ENCODE results near the gene POC1A.

Gene POC1A

DNA sequence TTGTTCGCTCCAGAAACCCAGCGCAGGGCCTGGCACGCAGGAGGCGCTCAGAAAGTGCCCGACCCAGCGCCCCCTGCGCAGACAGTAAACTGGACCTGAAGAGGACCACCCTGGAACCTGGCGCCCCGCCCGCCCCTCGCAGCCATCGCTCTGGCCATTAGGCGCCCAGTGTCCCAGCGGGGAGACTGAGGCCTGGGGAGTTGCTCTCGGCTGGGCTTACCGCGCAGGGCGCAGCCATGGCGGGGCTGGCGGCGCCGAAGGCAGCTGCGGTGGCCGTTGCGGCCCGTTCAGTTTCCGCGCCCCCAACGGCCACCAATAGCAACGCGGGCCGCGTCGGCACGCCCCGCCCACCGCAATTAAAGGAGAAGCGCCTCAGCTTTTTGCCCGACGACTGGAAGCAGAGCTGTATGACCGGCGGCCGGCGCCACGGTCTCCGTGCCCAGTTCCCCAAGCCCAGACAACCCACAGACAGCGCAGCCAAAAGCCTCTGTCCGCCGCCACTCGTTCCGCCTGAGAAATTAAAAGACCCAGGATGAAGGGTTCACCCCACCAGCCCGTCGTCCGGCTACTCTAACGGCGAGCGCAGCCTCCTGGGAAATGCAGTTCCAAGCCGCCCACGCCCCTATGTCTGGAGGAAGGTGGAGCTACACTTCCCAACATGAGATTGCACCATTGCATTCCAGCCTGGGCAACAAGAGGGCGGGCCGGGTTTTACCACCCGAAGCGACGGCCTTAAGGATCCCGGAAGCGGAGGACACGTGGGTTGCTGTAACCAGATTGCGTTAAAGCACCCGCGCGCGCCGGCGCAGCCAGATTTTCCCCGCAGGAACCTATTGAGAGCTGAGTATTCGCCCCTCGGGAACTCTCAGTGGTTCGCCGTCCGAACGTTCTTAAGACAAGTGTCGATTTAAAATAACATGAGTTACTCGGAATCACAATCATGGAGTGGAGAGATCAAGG lies at the start of gene POC1A:
Gene POC1A (minus strand): TSS at position 289 of the 960 bp plus-strand sequence. CDS start 51 bp downstream, at position 238.
- DNase-seq (ENCODE audit: low read depth), result peak; percentile 64

DNA sequence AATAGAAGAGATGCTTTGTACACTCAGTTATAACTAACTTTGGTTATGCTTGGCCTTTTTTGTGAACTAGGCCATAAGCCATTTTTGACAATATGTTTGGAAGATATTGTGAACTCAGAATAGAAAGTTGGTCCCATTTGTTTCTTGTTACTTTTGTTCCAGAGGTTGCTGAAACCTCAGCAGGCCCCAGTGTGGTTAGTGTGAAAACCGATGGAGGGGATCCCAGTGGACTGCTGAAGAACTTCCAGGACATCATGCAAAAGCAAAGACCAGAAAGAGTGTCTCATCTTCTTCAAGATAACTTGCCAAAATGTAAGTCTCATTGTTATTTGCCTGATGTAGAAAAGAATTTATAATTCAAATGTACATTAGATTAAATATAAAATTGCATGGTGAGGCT lies 49.5 kb upstream of the POC1A start:
- DNase-seq (ENCODE audit: low read depth), result no peak

DNA sequence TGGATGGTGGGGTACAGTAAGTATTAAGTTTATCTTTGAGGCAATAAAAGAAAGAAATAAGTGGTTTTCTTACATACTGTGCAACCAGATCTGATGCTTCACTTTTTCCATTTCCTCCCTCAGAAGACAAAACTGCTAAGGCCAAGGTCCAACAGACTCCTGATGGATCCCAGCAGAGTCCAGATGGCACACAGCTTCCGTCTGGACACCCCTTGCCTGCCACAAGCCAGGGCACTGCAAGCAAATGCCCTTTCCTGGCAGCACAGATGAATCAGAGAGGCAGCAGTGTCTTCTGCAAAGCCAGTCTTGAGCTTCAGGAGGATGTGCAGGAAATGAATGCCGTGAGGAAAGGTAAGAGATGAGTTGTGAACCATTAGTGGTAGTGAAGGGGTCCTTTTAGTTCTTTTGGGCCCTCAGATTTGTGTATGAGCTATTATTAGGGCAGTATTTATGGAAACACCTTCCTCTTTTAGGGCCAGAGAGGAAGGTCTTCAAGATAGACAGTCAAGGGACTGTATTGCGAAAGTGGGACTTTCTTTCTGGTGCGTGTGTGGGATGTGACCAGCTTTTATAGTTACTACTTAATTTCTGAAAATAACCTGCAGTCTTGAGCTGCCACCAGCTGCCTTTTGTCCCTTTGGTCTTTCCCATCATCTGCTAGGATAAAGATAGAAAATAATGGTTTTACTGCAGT lies 48.3 kb upstream of the POC1A start:
- DNase-seq (ENCODE audit: low read depth), result no peak

DNA sequence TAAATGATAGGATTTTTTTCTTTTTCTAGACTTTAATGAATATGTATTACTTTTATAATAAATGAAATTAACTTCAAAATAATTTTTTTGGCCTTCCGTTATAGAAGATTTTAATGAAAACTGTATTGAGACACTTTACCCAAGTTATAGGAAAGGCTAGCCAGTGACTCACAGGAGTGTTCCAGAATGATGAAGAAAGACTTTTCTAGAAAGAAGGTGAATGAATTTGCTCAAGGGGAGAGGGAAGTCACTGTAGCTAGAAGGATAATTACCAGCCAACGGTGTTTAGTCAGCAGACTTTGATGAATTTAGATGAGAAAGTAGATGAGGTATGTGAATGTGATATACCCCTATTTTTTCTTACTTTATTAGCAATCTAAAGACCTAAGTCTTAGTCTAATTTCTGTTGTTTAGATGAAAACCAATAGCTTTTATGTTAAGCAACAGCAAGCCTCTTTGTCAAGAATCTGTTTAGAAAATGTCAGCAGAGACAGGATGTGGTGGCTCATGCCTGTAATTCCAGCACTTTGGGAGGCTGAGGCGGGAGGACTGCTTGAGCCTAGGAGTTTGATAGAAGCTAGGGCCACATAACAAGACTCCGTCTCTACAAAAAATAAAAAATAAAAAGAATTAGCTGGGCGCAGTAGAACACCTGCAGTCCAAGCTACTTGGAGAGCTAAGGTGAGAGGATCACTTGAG lies 46.9 kb upstream of the POC1A start:
- no peak for DNase-seq (ENCODE audit: low read depth)

DNA sequence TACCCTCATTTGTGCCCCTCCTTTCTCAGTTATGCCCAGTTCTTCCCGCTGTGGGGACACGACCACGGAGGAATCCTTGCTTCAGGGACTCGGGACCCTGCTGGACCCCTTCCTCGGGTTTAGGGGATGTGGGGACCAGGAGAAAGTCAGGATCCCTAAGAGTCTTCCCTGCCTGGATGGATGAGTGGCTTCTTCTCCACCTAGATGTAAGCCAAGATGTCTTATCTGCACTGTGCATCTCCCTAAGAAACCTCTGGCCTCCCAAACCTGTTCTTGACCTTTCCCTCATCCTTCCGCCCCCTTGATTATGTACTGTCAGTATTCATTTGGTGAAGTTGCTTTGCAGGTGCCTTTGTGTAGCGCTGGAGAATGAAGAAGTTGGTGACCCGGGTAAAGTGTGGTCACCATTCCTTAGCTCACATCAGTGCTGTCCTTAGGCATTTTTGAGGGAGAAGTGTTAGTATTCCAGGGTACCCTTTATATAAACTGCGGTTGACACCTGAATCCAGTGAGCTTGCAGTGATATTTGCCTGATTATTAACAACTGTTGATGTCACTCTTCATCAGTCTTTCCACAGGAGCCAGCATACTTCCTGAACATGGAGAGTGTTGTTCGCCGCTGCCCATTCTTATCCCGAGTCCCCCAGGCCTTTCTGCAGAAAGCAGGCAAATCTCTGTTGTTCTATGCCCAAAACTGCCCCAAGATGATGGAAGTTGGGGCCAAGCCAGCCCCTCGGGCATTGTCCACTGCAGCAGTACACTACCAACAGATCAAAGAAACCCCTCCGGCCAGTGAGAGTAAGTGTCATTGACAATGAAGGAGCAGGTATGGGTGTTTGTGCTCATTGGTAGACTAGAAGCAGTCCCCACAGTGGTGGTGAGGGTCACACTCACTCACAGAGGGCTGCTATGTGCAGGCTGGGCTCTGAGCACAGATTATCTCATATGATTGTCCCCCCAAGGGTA lies 44.7 kb upstream of the POC1A start:
- no peak for DNase-seq (ENCODE audit: low read depth)

DNA sequence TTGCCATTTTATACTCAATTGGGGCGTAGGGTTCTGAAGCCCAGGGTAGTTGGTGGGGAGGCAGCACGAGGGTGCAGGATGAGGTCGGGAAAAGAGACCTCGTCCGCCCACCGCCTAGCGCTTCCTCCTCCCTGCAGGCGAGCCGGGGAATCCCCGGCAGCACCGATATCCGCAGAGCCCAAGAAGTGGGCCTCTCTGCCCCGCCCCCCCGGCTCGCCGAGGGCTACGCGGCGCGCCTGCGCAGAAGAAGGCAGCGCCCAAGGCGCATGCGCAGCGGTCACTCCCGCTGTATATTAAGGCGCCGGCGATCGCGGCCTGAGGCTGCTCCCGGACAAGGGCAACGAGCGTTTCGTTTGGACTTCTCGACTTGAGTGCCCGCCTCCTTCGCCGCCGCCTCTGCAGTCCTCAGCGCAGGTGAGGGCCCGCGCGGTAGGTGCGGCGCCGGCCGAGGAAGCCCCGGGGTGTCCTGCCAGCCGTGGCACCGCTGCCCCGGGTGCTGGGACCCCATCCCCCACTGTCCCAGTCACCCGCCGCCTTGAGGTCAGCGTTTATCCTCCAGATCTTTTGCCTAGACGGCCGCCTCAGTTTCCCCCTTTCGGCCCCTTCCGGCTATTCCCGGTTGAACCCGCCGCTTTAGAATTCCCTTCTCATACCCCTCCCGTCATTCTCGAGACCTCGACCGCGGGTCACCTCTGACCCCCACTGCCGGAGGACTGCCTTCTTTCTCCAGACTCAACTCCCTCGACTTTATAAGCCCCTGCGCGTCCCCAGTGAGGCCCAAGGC lies 43.8 kb upstream of the POC1A start, which contains the start of gene ALAS1:
Gene ALAS1 (plus strand): TSS at position 319 of the 784 bp plus-strand sequence. CDS start 1,082 bp downstream, outside the sequence.
- peak; percentile 89 for DNase-seq (ENCODE audit: low read depth)

DNA sequence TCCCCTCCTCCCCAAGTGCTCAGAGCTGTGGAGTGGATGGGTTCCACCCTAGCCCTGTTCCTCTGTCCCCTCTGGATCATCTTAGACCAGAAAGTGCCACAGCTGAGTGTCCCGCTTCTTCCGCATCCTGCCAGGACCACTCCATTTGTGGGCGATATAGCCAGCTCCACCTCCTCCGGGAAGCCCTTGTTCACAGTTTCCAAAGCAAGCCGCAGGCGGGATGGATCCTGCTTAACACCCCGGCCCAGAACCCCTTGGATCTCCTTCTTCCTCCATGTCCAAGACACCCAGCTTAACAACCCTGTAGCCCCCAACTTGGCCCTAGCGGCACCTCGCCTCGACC lies 43.2 kb upstream of the POC1A start:
- DNase-seq (ENCODE audit: low read depth), result no peak

DNA sequence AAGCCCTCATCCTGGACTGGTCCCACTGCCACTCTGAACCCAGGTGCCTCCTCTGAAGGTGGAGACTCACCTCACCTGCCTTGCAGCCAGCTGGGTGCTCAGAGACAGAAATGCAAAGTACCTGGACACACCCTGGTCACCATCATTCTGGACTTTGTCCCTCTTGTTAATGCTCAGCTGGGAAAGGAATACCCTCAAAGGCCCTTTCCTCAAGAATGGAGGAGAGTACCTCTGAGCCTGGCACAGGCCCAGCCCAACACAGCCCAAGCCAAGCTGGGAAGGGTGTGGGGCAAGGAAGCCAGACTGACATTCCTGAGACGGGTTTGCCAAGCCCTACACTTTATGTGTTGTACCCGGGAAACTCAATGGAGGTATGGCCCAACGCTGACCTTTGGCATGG lies 42.8 kb upstream of the POC1A start:
- DNase-seq (ENCODE audit: low read depth), result no peak

DNA sequence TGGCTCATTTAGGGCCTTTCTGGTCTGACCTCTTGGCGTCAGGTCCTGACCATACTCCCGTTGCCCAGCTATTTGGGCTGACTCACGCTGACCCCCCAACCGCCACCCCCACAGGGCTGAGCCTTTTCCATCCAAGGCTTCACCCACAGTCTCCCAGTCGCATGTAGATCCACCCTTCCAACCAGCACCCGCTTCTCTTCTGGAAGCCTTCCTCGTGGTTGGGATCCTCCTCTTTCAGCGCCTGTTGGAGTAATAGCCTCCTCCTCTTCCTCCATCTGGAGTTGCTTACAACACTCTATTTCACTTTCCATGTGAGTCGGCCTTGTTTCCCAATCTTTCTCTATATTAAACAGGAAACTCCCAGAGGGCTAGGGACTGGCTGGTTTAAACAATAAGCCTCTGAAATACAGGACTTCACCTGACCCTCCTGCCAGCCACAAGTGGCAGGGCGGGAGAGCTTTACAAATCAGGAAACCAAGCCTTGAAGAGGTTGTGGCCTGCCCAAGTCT lies 41.7 kb upstream of the POC1A start:
- no peak for DNase-seq (ENCODE audit: low read depth)

DNA sequence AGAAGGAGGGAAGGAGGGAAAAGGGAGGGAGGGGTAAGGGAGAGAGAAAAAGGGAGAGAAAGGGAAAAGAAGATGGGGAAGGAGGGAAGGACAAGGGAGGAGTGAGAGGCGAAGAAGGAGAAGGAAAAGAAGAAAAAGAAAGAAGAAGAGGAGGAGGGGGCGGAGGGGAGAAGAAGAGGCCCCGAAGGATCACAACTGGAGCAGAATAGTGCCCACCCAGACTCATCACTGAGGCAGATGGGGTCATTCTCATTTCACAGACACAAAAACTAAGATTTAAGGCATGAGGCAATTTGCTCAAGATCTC lies 41.0 kb upstream of the POC1A start:
- no peak for DNase-seq (ENCODE audit: low read depth)

DNA sequence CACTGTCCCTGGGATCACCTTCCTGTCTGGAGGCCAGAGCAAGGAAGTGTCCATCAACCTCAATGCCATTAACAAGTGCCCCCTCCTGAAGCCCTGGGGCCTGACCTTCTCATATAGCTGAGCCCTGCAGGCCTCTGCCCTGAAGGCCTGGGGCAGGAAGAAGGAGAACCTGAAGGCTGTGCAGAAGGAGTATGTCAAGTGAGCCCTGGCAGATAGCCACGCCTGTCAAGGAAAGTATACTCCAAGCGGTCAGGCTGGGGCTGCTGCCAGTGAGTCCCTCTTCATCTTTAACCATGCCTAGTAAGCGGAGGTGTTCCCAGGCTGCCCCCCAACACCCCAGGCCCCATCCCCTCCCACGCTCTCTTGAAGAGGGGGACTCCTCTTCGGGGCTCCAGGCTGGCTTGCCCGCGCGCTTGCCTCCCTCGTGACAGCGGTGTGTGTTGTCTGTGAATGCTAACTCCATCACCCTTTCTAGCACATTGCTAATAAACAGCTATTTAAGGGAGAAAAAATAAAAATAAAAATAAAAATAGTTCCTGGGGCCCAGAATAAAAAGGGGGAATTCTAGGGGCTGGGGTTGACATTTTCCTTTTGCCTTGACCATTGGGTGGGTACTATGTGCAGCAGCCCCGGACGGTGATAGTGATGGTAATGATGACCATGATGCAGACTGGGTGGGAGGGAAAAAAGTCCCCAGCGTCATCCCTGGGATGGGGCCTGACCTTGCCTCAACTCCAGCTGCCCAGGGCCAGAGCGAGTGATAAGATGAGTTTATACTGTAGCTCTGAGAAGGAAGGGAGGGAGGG lies 40.5 kb upstream of the POC1A start:
- DNase-seq (ENCODE audit: low read depth), result no peak

DNA sequence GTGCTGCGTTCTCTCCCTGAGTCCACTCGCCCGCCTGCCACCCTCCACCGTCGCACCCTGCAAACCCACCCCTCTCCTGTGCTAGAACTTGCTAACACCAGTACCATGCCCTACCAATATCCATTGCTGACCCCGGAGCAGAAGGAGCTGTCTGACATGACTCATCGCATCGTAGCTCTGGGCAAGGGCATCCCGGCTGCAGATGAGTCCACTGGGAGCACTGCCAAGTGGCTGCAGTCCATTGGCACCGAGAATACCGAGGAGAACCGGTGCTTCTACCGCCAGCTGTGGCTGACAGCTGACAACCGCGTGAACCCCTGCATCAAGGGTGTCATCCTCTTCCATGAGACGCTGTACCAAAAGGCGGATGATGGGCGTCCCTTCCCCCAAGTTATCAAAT lies 38.8 kb upstream of the POC1A start:
- DNase-seq (ENCODE audit: low read depth), result no peak

DNA sequence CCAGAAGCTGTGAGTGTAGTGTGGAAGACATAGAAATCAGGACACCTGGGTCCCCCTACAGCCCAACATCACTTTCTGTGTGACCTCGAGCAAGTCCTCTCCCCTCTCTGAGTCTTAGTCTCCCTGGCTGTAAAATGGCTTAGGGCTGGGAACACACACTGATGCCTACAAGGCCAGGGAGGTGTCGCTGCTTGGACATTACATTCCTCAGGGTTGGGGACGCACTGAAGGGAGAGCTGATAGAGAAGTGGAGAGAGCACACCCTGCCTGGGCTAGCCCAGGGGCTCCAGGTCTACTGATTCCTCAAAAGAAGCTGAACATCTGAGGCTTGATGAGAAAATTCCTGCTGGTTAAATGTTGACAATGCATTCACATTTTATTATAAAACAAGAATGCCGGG lies 37.4 kb upstream of the POC1A start:
- DNase-seq (ENCODE audit: low read depth), result no peak

DNA sequence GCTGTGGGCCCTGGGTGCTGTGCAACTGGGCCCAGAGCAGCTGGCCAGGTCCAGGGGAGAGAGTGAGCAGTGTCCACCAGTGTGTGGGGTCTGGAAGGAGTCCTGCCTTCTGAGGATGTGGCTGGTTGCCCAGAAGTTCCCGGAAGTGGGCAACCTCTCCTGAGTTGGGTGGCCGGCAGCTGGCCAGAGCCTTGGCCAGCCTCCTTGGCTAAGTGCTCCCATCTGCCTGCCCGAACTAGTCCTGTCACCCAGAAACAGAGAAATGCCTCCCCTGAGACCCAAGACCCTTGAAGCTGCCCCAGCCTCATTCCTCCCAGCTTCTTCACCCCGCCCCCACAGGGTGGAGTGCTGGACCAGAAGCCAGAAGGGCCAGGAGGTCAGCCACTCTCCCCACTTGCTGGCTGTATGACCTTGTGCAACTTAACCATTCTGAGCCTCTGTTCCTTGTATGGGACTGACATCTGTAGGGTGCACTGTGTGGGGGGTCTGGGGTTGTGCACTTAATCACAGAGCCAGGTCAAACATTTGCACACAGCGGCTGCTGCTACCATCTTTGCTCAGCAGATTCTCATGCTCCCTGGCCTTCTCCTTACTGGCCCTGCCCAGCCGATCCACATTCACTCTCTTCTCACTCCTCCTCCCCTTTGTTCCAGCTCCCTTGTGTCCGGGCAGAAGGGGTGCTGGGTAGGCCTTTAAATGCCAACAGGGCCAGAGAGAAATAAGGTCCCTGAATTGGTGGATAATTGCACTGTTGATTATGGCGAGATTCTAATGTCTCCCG lies 36.3 kb upstream of the POC1A start:
- no peak for DNase-seq (ENCODE audit: low read depth)

DNA sequence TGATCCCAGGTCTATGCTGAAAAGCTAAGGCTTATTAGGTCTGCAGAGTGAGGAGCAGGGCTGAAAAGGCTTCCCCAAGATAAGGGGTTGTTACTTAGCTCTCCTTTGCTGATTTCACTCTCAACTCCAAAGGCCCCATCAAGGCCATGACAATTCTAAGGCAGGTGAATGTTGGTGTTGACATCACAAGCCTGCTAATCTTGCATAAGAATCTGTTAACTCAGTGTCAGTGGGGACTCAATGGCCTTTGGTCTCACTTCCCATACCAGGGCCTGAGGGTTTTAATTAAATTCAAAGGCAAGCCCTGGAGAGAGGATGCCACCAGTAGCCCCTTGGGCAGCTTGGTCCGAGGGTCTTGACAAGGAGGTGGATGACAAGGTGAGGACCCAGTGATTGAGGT lies 34.3 kb upstream of the POC1A start:
- no peak for DNase-seq (ENCODE audit: low read depth)

DNA sequence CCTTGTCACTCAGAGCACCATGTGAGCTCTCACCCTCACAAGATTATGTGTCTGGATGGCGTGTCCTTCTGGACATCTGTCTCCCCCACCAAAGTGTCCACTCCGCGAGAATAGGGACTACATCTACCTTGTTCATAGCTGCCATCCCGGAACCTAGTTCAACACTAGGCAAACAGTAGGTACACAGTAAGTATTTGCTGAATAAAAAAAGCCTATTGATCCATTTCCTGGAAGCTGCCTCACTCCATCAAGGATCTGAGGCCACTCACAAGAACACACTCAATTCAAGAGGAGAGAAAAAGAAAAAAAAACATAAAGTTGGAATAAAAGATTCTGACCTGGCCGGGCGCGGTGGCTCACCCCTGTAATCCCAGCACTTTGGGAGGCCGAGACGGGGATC lies 32.5 kb upstream of the POC1A start:
- no peak for DNase-seq (ENCODE audit: low read depth)

DNA sequence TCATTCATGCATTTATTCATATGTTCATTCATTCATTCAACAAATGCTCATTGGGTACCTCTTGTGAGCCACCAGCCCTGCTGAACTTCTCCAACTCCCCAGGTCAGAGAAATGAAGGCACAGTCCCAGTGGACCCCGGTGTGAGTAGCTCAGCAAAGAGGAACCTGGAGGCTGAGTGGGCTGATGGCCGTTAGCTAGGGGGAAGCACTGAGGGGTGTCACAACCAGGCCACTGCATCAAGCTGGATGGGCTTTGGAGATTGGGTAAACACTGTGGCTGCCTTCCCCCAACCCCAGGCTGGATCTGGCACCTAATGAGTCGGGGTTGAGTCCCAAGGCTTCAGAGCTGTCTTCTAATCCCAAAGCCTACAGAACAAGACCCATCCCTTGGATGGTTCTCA lies 31.6 kb upstream of the POC1A start:
- no peak for DNase-seq (ENCODE audit: low read depth)

DNA sequence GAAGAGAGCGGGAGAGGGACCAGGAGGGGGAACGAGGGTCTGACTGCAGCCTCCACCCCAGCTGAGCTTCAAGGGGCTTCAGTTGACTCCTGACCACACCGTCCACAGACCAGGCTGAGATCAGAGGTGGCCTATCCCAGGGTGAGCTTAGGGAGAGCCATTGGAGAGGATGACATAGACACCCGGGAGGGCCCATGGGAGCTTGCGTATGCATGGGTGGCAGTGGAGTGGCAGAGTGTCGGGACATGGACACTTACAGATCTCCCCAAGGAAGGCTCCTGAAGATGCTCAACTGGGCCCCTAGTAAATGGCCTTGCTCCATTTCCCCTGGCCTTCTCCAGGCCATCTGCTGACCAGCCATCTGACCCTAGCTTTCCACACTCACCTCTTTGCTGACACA lies 31.1 kb upstream of the POC1A start:
- no peak for DNase-seq (ENCODE audit: low read depth)

DNA sequence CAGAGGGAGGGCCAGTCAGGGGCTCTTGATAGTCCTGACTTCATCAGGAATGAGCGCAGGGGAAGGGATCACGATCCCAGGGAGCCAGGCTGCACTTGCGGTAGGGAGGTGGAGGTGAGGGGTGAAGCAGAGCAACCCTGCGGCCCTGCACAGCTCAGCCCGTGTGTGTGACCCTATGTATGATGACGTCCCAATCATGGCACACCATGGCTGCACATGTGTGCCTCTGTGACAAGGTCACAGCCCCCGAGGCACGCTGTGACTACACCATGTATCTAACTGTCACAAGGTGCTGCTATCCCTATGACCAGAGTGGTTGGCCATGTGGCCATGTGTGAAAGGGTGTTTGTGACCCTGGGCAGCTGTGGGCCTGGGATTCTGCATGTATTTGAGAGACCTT lies 30.5 kb upstream of the POC1A start:
- no peak for DNase-seq (ENCODE audit: low read depth)

Data from stimulated activated CD8-positive, alpha-beta memory T cell treated with anti-CD3 and anti-CD28 coated beads, Interleukin-15, amount 100 ng/mL, for 1 hour (primary cell).